Astrocyte of the cerebellum (primary cell): ENCODE data around the gene AIM2.
"Not testable (repeated sequence)": the region's sequence is repeated elsewhere in the genome, so short reads cannot be mapped to it uniquely, and the experiment has no call there.

Experiments used
- DNase-seq: peaks from one replicate; pipeline ENCODE4 v3.0.0-alpha.2; 2011; ENCODE audit warnings: low read depth
- H3K4me3 ChIP-seq: 2 replicates; pipeline ENCODE4 v1.5.1; 2011; ENCODE audit warnings: mild to moderate bottlenecking, low read depth, low read length, moderate library complexity
- in situ Hi-C: cut with HindIII; loops from 2 replicates; pipeline ENCODE4 v1.10.0; 2017; ENCODE audit warnings: low sequenced_read_pairs
- TF ChIP-seq, protein P1 (sequence below): IDR thresholded peaks from 2 replicates; pipeline ENCODE4 v1.5.1; 2012; ENCODE audit warnings: low read length, low read depth, moderate library complexity, mild to moderate bottlenecking; ENCODE audit errors: missing control alignments

The AIM2 gene, protein sequence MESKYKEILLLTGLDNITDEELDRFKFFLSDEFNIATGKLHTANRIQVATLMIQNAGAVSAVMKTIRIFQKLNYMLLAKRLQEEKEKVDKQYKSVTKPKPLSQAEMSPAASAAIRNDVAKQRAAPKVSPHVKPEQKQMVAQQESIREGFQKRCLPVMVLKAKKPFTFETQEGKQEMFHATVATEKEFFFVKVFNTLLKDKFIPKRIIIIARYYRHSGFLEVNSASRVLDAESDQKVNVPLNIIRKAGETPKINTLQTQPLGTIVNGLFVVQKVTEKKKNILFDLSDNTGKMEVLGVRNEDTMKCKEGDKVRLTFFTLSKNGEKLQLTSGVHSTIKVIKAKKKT

DNA sequence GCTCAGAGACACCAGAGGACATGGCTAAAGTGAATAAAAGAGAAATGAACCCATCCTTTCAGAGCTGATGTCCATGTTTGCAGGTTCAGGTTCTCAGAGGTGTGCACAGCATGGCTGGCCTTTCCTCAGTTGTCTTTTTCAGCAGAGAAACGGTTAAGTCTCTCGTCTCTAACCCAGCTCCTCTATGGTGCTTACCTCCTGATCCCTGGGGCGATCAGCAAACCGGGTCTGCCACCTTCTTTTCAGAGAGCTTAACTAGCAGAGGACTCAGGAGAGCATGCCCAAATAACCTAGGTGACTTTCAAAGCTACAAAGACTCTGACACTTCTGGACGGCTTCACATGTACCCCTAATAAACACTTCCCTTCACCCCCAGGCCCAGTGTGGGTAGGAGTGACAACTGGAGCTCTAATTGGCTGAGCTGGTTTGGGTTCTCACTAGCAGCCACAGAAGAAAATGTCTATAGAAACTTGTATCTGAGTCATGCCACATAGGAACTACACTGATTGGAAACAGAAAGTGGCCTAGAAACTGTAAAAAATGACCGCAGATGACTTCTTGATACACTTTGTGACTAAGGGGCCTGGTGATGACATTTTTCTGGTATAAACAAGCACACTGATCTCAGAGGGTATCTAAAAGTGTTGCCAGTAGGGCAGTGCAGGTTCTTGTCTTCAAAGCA is at the start of gene AIM2:
TSS of gene AIM2 (minus strand) at position 329 of the 682 bp plus-strand sequence. CDS start 3,267 bp downstream, outside the sequence.
- H3K4me3 ChIP-seq, result no peak within 1 kb of the TSS
- DNase-seq, result no peak
- TF ChIP-seq, protein P1, sequence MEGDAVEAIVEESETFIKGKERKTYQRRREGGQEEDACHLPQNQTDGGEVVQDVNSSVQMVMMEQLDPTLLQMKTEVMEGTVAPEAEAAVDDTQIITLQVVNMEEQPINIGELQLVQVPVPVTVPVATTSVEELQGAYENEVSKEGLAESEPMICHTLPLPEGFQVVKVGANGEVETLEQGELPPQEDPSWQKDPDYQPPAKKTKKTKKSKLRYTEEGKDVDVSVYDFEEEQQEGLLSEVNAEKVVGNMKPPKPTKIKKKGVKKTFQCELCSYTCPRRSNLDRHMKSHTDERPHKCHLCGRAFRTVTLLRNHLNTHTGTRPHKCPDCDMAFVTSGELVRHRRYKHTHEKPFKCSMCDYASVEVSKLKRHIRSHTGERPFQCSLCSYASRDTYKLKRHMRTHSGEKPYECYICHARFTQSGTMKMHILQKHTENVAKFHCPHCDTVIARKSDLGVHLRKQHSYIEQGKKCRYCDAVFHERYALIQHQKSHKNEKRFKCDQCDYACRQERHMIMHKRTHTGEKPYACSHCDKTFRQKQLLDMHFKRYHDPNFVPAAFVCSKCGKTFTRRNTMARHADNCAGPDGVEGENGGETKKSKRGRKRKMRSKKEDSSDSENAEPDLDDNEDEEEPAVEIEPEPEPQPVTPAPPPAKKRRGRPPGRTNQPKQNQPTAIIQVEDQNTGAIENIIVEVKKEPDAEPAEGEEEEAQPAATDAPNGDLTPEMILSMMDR, result no peak
- in situ Hi-C loops, result no loop called here

DNA sequence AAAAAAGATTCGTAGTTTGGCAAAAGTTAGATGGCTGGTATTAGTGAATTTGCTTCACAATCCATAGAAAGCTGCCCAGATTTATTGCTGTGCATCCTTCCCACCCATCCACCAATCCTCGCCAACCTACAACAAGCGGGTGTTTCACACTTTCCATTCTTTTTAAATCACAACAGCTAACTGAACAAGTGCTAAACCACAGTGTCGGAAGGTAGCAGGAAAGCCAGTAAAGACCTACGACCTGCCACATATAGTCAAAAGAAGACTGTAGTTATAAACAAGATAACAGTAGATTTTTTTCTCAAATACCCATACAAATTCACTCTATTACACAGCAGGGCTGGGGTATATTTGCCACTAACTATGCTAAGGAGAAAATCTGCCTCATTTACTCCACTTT is 47.0 kb upstream of the AIM2 start:
- TF ChIP-seq, protein P1, result no peak
- DNase-seq, result no peak
- no peak overlapping the region for H3K4me3 ChIP-seq
- in situ Hi-C loops, result no loop called here

DNA sequence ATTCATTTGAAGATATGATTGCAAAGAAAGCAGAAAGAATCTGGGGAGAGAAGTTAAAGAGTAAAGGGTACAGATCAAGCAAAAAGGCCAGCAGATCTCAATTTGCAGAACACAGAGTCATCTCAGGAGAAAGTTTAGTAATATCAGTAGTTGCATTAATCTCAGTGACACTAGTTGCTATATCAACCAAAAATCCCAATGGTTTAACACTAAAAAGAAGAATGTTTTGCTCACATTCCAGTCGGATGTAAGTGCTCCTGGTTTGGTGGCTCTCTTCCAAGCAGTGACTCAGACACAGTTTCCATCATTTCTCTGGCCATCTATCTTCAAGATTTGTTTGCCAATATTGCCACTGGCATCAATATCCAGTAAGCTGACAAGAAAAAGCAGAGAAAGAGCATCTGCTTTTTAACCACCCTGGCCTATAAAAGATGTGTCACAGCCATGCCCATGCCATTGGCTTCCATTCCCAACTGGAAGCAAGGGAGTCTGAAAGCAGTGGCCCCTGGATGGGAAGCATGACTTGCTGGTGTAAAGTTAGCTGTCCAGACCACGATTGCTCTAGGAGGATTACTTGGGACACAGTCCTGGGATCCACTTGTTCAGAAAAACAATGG is 45.5 kb upstream of the AIM2 start:
- peak; percentile 32 for DNase-seq
- in situ Hi-C loops, result no loop called here
- H3K4me3 ChIP-seq, result no peak overlapping the region
- TF ChIP-seq, protein P1, result no peak

DNA sequence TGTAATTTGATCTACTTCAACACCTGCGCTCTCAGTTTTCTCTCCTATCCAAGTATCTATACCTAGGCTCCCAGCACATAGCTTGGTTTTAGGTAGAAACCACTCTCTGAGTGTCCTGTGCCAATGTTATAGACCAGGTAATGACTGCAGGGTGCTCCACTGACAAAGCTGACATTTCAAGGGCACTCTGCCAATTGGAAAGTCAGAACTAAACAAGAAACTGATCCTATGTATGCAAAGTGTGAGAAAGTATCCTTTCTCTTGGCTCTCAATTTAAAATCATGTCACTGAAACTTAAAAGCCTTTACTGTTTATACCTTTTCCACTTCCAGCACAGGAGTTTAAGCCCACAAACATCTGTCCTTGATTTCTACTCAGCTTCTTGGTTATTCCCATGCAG is 45.0 kb upstream of the AIM2 start:
- no peak overlapping the region for H3K4me3 ChIP-seq
- in situ Hi-C loops, result no loop called here
- TF ChIP-seq, protein P1, result no peak
- no peak for DNase-seq

DNA sequence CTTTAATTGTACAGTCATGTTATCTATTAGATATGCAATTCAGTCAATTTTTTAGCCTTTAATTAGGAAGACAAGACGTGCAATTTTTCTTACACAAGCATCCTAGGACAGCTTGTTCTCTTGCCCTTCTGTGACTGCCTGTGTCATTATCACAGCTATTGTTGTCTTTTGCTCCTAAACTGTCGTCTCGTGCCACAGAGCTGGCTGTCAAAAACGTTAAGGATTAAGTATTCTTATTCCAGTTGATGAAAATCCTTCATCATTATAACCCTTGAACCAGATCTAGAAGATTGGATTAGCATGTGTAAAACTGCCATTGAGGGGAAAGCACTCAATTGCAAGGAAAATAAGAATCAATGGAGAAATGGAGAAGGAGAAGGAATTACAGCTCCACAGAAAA is 43.8 kb upstream of the AIM2 start:
- in situ Hi-C loops, result no loop called here
- no peak for DNase-seq
- TF ChIP-seq, protein P1, result no peak
- no peak overlapping the region for H3K4me3 ChIP-seq

DNA sequence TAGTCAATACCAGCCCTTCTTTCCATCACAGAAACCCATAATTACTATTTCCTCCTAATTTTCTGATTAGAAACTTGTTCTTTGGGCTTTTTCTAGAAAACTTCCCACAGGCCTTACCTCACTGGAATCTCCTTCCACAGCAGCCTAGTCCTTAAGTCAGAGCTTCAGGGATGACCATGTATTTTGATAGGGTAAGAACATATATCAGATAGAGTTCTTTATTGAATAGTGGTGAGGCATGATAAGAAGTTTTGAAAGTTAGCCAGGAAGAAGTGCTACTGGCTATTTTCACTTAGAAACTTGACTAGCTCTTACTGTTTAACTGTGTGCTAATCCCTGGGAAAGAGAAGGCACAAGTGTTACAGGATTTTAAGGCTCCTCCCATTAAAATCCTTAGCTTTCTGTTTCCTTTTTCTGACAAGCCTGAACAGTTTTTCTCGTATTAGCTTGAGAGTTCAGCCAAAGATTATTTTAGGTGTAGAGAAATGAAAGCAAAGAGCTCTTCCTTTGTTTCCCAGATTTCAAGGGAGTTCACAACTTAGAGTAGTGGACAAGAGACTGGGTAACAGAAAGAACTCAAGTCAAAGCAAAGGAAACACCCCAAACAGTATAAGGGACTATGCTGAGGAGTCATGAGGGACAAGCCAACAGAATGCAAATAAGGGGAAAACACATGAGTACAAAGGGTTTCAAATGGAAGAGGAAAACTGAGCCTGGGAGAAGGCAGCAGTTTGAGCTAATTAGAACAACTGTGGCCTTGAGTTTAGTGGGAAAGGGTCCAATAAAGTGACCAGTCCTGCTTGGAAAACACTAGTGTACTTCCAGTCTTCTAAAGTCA is 37.2 kb upstream of the AIM2 start:
- TF ChIP-seq, protein P1, result no peak
- no peak for DNase-seq
- in situ Hi-C loops, result no loop called here
- no peak overlapping the region for H3K4me3 ChIP-seq

DNA sequence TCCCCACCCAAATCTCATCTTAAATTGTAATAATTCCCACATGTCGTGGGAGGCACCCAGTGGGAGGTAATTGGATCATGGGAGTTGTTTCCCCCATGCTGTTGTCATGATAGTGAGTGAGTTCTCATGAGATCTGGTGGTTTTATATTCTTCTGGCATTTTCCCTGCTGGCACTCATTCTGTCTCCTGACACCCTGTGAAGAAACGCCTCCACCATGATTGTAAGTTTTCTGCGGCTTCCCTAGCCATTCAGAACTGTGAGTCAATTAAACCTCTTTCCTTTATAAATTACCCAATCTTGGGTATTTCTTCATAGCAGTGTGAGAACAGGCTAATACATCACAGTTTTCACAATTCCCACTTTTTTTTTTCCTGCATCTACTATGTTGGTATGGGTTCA is 26.5 kb upstream of the AIM2 start:
- in situ Hi-C loops, DNase-seq, H3K4me3 ChIP-seq: not testable (repeated sequence)
